HG03565 (cell line): Measurements from ENCODE around the gene FYN.

Source experiments
- ATAC-seq: cut with Tn5 transposase; IDR thresholded peaks from one replicate; pipeline ENCODE4 v1.9.1; 2021; ENCODE audit warnings: mild to moderate bottlenecking, moderate library complexity; ENCODE audit not compliant: unreplicated experiment

FYN gene

DNA sequence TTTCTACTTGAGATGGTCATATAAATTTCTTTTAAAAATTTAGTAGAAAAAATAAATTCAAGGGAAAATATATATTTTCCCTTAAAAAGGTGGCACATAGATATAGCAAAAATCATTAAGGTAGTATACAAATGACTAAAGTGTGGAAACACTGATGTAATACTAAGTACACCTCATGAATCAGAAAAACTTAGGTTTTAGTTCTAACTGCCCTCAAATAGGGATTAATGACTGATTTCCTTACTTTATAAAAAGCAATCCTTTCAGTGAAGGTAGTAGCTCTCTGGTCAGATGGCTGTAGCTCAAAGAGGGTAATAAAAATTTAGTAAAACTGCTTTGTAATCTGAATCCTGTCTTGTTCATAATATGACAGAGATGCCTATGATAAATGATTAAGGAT is 63.5 kb downstream of the FYN start:
- no peak for ATAC-seq

DNA sequence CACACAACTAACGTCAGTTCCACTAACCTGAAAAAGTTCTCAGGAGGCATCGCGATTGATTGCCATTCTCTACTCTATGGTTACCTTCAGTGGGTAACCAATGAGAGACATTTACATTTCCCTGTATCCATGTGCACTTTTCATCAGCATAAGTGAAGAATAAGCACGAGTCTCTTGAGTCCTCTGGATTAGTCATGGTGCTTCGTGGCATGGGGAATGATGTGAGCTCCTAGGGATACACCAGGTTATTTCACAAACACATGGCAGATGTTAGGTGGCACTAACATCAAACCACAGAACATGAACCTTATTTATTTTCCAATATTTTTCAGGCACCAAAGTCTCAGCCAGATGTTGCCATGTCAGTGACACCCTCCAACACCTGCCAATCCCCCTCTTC is 64.0 kb downstream of the FYN start:
- no peak for ATAC-seq

DNA sequence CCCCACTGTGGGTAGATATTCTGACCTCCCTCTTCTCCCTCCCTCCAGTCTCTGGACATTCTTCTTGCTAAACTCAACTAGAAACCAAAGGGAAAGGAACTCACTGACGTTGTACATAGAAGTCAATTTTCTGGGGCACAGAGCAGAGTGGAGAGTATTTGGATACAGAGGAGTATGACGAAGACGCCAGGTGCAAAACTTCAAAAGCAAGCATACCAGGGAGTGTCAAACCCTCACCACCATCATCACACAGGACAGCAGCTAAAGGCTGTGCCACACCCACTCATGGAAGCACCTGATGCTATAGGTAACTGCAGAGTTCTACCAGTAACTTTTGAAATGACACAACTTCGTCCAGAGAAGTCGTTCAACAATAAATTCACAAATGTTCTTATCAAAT is 64.8 kb downstream of the FYN start:
- no peak for ATAC-seq

DNA sequence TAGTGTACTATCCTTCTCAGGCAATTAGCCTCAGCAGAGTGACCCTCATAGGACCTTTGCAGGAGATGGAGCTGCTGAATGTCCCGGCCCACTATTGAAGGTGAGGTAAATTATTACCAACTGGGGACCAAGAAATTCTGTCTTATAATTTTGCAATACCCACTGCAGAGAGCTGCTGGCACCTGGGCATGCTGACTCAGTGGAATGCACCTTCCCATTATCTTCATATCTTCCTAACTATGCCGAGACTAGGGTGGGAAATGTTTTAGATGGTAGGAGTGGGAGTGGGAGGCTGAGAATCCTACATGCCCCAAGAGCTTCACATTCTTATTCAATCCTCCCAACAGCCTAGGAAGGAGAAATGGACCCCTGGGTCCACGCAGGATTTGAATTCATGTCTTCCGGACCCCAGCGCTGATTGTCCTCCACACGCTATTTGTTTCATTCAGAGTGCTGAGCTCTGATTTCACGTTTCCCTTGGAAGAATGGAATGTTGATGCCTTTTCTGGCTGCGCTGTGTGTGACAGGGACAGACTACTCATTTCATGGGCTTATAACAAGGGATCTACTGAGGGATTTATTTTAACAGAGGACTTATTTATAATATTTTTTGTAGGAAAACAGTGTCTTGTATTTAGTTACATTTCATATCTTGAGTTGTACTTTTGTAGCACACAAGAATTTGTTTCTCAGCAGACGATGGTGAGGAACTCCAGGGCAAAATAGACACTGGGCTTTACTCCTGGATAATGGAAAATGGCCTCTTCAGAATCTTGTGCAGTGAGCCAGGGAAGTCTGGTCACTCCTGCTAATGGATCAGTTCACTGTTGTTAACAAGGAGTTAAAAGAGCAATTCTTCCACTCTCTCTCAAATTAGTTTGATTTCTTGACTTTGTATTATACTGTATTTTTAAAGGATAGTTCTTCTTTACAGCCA is 66.4 kb downstream of the FYN start:
- ATAC-seq = no peak

DNA sequence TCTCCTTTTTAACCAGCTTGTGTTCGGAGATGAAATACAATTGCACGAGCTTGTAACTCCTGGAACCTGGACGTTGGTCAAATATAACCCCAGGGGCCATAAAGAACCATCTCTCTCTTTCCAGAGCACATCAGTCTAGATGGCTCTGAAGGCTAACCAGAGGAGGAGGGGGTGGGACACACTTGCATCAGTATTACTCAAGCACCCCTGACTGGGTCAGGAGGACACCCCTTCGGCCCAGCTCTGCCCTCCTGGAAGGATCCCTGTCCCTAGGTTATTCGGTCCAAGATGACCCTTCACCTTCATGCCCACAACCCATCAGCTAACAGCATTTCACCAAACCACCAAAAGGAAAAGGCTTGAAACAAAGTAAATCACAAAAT is 67.1 kb downstream of the FYN start:
- peak; percentile 1 for ATAC-seq

DNA sequence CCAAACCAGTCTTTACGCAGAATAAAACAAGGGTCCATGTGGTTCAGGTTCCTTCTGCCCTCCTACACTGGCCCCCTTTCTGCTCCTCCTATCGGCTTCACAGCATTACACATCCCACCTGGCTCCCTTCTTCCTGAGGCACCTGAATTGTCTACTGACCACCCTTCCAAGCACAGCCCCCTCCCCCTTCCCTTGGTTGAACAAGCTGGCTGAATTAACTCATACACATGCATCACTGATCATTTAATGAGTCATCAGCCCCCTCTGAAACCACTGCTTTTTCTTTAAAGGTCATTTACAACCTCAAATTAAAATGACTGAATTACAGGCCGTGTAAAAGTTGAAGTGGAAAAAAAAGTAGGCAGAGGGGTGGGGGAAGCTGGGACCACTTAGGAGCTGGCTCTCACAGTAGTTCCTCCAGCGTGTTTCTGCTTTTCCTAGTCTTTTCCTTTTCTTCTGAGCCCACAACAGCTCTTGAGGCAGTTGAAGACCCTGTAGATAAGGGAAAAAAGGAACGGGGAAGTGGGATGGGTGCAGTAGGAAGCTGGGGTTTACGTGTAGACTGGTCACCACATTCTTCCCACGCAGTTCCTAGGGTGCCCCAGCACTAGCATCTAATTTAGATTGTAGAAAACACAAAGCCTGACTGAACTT is 67.6 kb downstream of the FYN start:
- peak; percentile 27 for ATAC-seq

DNA sequence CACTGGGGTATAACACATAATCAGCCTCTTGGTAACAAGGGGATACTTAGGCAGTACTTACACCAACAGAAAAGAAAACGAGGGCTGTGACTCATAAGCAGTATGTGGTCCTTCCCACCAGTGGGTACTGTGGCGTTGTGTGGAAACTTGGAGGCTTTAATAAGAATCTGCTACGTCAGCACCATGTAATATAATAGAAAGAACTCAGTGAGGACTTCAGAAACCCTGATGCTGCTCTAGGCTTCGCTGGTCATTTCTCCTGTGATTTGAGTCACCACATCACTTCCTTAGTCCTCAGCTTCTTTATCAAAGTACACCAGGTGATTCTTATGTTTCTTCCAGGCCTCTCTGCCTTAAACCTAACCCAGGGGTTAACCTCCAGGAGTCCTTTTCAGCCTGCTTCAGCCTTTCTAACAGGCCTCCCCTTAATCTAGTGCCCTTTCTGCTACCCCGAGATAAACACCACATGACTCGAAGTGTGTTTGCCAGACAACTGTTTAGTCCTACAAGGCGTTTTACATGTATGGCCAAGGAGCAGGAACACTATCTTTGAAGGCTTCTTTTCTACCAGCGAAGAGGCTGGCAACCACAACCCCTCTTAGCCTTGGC is 68.5 kb downstream of the FYN start:
- peak; percentile 68 for ATAC-seq

DNA sequence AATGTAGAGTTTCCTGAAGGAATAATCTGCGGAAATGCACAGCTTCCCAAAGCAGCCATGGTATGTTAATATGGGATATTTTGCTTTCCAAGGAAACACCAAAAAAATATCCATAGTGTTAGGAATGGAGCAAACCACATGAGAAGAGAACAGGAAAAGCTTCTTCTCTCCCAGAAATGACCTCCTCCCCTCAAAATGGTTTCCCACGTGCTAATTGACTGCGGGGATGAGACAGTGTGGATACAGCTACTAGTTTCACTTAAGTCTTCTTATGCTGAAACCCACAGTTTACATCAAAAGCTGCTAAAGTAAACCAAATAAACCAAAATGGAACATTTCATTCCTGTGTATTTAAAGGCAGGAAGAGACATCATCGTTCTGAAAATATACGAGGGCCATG is 69.4 kb downstream of the FYN start:
- ATAC-seq = no peak

DNA sequence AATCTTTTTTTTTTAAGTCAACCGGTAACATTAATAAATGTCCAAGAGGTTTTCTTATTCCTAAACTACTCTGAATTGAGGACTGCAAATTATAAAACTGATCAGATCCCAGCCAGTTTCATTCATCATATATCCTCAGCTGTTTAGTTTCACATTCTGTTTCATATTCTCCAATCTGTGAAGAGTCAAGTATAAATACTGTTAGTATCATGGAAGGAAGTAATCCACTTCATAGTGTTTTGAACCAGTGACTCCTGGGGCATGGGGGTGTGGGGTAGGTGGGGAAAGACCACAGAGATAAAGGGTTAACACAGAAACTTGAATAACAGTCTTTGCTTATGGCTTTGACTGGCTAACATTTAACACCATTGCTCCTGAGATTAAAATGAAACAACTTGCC is 69.9 kb downstream of the FYN start:
- ATAC-seq = no peak

DNA sequence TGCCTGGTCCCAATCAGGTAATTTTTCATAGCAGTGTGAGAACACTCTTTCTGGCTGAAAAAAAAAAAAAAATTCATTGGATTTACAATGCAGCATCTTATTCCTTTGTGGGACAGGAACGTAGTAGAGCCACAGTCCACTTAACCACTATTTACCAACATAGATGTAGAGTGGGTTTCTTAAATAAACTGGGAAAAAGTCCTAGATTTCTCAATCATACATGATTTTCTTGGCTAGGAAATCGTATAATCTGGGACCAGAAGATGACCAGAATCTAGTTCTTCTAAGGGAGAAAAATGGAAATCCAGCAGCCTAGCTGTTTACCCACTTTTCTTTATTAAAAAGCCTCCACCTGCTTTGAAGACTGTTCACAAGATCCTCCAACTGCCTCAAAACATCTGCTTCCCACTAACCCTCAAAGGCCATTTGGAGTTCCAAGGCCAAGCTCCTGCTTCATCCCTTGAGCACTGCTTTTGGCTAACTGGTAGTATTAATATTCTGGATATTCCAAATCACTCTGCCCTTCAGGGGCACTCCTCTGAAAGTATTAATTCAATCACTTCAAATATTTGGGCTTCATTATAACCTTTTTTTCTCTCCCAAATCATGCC is 70.4 kb downstream of the FYN start:
- ATAC-seq = no peak

DNA sequence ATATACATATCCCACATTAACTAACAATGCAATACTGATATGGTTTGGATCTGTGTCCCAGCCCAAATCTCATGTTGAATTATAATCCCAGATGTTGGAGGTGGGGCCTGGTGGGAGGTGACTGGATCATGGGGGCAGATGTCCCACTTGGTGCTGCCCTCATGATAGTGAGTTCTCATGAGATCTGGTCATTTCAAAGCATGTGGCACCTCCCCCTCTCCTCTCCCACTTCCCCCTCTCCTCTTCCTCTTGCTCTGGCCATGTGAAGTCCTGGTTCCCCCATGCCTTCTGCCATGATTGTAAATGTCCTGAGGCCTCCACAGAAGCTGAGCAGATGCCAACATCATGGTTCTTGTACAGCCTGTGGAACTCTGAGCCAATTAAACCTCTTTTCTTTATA is 71.2 kb downstream of the FYN start:
- no peak for ATAC-seq

DNA sequence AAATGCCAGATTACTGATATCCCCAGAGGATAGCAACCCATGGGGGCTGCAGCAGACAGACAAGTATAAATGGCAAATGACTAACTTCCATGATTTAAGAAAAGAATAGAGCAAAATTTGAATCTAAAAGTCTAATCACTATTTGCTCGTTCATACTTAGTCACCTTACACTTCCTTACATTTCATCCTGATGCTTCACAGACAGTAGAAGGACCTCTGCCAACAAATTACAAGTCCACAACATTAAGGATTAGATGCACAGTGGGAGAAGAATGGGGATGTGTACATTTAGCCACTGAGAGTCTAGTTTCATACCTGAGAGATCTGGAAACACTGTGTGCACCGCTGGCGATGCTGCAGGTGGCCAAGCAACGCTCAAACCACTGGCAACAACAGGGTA is 72.4 kb downstream of the FYN start:
- ATAC-seq = no peak

DNA sequence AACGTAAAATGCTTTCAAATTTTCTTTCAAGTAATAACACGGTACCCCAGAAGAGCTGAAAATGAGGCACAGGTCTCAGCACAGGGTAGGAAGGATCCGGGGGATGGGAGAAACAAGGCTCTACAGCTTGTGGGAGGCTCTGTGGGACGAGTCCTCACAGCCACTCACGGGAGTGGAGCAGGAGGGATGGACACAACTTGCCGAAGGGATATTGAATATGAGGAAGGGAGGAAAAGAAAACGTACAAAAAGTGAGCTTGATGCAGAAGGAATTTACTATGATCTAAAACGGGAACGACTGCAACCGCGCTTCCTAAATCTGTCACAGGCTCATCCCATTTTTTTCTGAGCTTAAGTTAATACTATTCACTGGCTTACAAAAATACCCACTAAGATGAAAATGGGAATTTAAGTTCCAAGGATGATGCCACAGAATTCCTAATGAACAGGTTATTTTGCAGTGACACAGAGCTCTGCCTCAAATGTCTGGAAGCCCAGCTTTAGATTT is 72.9 kb downstream of the FYN start:
- no peak for ATAC-seq

DNA sequence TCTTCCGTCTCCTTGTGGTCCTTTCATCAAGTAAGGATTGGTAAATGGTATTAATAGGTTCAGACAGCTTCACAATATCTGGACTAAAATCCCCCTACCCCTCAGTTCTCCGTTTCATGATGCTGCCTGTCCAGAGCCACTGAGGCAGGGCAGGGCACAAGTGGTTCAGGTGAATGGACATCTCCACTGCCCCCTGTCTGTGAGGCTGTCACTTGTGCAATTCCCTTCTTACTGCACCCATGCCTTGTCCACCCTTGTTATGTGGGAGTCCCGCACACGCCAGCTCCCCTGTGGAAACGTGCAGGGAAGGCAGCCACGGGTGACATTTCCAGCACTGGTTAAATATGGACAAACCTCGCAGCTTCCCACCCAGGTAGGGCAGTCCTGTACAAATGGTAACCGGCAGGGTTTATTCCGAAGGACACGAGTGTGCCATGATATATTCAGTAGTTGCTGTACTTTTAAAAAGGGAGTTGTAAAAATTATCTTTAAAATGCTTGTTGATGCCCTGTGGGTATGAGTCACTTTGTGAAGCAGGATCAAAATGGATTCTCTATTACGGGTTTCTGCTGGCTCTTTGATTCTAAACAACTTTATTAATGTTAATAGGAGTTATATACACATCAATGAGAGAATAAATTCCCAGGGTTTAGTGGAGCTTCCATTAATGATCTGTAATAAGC is 73.5 kb downstream of the FYN start:
- no peak for ATAC-seq

DNA sequence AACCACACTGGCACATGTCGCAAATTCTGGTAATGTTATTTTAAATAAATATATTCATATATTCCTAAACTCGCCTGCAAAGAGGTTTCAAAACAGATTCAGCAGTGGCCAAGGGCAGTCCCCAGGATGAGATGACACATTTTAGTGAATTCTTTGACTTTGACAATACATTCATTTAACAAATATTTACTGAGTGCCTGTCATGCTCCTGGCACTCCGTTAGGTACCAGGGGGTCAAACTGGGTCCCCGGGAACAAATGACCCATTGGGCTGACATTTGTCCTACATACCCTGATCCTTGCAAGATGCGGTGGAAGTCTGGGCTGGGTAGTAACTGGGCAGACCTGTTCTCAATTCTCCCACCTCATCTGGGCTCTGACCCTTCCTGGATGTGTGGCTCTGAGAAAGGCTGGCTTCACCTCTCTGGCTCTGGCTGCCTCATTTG is 74.9 kb downstream of the FYN start:
- ATAC-seq = no peak

DNA sequence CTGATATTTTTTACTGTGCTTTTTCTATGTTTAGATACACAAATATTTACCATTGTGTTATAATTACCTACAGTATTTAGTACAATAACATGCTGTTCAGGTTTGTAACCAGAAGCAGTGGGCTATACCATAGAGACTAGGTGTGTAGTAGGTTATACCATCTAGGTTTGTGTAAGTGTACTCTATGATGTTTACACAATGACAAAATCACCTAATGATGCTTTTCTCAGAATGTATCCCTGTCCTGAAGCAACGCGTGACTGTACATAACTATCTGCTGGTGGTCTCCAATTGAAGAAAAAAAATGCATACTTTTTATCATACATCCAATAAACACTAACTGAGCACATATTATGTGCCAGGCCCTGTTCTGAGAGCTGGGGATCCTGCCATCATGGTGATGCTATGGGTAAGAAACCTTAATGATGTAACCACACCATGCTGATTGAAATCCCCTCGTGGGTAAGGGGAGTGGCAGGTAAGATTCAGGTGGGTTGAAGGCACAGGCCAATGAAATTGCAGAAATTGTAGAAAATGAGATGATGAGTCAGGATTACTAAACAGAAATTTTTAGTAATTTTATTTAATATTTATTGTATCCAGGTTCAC is 76.8 kb downstream of the FYN start:
- no peak for ATAC-seq

DNA sequence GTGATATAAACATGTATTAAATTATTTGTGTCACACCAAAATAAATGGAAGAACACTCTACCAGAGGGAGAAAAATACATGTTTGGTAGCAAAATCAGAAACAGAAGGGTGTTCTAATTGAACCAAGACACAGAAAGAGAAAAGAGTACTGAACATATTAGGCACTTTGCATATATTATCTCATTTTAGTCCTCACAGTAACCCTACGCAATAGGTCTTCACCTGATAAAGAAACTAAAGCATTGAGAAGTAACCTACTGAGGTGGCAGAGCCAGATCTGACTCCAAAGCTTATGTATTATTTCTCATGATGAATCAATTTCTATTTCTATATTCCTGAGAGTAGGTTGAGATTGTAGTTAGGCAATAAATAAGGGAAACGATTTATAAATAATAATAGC is 77.7 kb downstream of the FYN start:
- ATAC-seq = no peak

DNA sequence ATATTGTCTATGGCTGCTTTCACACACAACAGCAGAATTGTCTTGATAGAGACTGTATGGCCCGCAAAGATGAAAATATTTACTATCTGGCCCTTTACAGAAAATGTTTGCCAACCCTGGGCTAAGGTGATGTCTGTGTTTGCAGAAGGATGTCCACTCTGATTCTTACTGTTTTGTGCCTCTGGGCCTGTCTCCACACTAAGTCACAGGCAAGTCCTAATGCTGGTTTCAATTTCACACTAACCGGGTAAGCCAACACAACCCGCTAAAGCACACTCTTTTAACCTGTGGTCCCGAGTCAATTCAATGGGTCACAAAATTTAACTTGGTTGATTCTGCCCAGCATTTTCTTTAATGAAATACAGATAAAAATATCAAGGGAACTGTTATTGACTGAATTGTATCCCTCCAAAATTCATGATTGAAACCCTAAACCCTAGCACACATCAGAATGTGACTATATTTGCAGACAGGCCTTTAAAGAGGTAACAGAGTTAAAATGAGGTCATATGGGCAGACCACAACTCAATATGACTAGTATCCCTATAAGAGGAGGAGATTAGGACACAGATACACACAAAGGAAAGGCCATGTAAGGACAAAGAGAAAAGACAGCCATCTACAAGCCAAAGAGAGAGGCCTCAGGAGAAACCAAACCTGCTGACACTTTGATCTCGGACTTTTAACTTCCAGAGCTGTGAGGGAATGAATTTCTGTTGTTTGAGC is 78.4 kb downstream of the FYN start:
- no peak for ATAC-seq

DNA sequence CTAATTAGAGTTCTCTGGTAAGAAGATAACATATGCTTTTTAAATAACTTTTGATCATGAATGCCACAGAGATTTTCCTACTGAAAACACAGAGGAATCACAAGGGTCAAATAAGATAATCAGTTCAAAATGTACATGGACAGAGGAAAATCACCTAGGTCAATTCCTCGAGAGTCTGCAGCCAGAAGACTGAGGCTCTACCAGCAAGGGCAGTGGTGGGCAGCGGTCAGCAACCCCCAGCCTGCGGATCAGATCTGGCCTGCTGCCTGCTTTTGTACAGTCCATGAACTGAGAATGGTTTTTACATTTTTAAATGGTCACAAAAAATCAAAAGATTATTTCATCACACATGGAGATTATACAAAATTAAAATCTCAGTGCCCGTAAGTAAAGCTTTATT is 79.0 kb downstream of the FYN start:
- no peak for ATAC-seq

DNA sequence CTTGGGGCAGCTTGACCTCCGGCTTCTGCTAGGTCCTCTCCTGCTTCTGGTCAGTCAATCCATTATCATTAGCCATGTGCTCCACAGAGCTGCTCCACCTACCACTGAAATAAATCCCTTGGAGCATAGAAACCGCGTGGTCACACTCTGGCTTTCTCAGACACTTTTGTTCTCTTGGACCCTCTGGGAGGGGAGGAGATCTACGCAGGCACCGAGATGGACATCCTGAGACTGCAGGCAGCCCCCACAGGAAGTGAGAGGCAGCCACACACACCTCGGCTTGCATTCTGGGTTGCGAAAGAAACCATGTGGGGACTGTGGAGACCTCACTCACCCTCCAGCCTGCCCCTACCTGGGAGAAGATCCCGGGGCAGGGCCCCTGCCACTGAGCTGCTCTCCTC is 79.5 kb downstream of the FYN start:
- peak; percentile 54 for ATAC-seq
